Mucosa of descending colon (tissue), 3 donors: Measurements from ENCODE around the gene SHC2. TPM values are rescaled to one million over a fixed set of nuclear protein-coding genes. Genes with fewer than 3 reads are reported as not detected.

Experiments
- ATAC-seq: fragments of 200-7000 bp; cut with Tn5 transposase; one replicate; pipeline ENCODE4 v1.9.1; 2020; ENCODE audit warnings: mild to moderate bottlenecking, moderate library complexity
- DNase-seq, 3 donors: peaks; one replicate each; pipeline ENCODE4 v3.0.0-alpha.2; 2020
- H3K36me3 ChIP-seq: fragments of 200-600 bp; one replicate; pipeline ENCODE4 v1.8.0; 2021; ENCODE audit warnings: low read depth, mild to moderate bottlenecking
- H3K4me1 ChIP-seq: fragments of 200-600 bp; one replicate; pipeline ENCODE4 v1.8.0; 2021; ENCODE audit warnings: low read depth, mild to moderate bottlenecking
- H3K4me3 ChIP-seq: fragments of 200-600 bp; one replicate; pipeline ENCODE4 v1.8.0; 2021; ENCODE audit warnings: mild to moderate bottlenecking
- H3K9me3 ChIP-seq: fragments of 200-600 bp; one replicate; pipeline ENCODE4 v1.8.0; 2021; ENCODE audit warnings: mild to moderate bottlenecking
- CTCF ChIP-seq: fragments of 200-600 bp; IDR thresholded peaks from one replicate; pipeline ENCODE4 v1.8.0; 2022; ENCODE audit warnings: antibody characterized with exemption, mild to moderate bottlenecking
- intact Hi-C, 2 donors: fragments of 100-400 bp; cut with DNase I in 1 of 2; cut with micrococcal nuclease in 1 of 2; formaldehyde crosslinking; loops; one replicate each; pipeline versions ENCODE4 v1.11.0 to v1.11.1; 2022; cut with DNase I, micrococcal nuclease
- total RNA-seq, 3 donors: library from RNA; stranded (reverse); fragmentation: NEBNext Ultra II Directional in 2 of 3; extraction: Animal tissue kit (Norgen Biotek cat#: 25700) in 2 of 3; gene quantifications; one replicate each; pipeline versions ENCODE4 v1.2.1 to v1.2.4, GENCODE V29; 2021 to 2023
- donor health status: DM: no; HTN: no; CAD: no; lungs with moderate emphysema.
- donor health status: DM: no; HTN: no; CAD: no.
- donor health status: DM: no; HTN: yes; CAD: no.

The SHC2 gene
- total RNA-seq, 3 donors from 2014 or later = 5.3 to 39.3 (median 6.0) TPM

DNA sequence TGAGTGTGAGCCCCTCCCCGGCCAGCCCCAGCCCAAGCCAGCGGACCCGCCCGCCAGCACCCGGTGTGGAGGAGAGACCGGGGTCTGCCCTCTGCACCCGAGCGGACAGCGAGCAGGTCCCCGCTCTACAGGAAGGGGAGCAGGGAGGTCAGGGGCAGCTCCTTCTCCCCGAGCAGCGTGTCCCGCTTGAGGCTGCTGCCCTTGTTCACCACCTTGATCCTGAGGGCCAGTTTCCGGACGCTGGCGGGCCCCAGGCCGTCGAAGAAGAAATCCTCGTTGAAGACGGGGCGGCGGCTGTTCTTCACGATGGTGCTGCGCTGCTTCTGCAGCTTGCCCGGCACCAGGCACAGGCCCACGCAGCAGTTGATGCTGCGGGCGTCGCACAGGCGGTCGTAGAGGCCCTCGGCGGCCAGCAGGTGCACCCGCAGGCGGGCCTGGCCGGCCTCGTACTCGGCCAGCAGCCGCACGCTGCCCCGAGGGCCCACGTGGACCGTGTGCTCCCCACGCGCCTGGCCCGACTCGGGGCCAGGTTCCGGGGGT is 53.8 kb downstream of the SHC2 start:
- no peak for ATAC-seq

GRCh38 chr19:406135-406781 is 54.6 kb downstream of the SHC2 start:
- peak; percentile 6 for ATAC-seq
- peaks cover 17% of the 10 kb centered on the region for H3K4me1 ChIP-seq
- no peak overlapping the region for H3K4me3 ChIP-seq
- DNase-seq = peak in 1 of 3 donors; percentile 43
- intact Hi-C loops = no loop called here
- TF ChIP-seq CTCF = no peak
- no peaks in the 10 kb centered on the region for H3K36me3 ChIP-seq
- H3K9me3 ChIP-seq = no peaks in the 10 kb centered on the region

More for the DNA sequence above, 53.8 kb downstream of the SHC2 start:
- no peak for TF ChIP-seq CTCF
- no peaks in the 10 kb centered on the region for H3K9me3 ChIP-seq
- no peaks in the 10 kb centered on the region for H3K36me3 ChIP-seq
- peak in 1 of 3 donors; percentile 41 for DNase-seq
- no peak overlapping the region for H3K4me3 ChIP-seq
- H3K4me1 ChIP-seq = peaks cover 17% of the 10 kb centered on the region
- intact Hi-C loops = no loop called here

GRCh38 chr19:405121-405965 is 55.5 kb downstream of the SHC2 start:
- Histone ChIP-seq H3K4me3 (no peak overlapping the region), H3K9me3 (no peaks in the 10 kb centered on the region), H3K36me3 (no peaks in the 10 kb centered on the region), H3K4me1 (peaks cover 17% of the 10 kb centered on the region)
- peak; percentile 29 to 59 (median 57) for DNase-seq
- ATAC-seq = peak; percentile 76
- no peak for TF ChIP-seq CTCF
- intact Hi-C loops = no loop called here

DNA sequence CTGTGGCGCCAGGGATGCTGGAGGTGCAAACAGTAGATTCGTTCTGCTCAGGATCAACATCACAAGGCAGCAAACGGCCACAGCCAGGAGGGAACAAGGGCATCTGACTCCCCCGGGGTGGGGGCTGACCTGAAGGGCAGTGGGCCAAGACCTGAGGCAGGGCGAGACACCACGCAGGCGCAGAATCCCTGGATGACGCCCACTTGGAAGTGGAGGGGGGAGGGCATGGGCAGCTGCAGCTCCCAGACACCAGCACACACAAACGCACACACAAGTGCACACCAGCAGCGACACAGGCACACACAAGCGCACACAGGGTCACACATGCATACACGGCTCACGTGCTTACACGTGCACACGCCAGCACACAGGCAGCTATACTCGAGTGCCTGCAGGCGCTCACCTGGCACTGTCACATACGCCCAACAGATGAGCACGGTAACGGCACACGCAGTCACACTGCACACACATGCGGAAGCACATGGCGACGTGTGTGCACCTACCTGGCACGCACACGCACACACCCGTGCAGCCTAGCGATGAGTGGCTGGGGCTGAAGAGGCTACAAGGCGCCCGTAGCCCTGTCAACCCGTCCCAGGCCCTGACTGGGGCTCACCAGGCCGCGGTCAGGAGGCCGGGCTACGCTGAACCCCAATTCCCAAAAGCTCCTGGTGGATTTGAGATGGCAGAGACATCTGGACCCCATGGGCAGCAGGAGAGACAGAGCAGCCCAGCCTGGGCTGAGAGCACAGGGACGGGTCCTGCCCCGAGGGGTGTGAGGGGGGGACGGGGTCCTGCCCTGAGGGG is 57.4 kb downstream of the SHC2 start:
- TF ChIP-seq CTCF = no peak
- intact Hi-C loops = no loop called here
- DNase-seq = peak in 1 of 3 donors; percentile 29
- Histone ChIP-seq H3K9me3 (no peaks in the 10 kb centered on the region), H3K4me3 (no peak overlapping the region), H3K36me3 (no peaks in the 10 kb centered on the region), H3K4me1 (peaks cover 10% of the 10 kb centered on the region)
- ATAC-seq = no peak

- Histone ChIP-seq H3K36me3 (no peaks in the 10 kb centered on the region), H3K4me3 (no peak overlapping the region), H3K9me3 (no peaks in the 10 kb centered on the region), H3K4me1 (peaks cover 9% of the 10 kb centered on the region)
- no peak for ATAC-seq
- intact Hi-C loops = no loop called here
- no peak for TF ChIP-seq CTCF
- DNase-seq = no peak
Measured at GRCh38 chr19:402786-403185, 58.0 kb downstream of the SHC2 start.
